ENCODE data around the gene ARHGAP28. TPM values are rescaled to one million over a fixed set of nuclear protein-coding genes. Genes with fewer than 3 reads are reported as not detected.

Gene ARHGAP28
- total and polyA plus RNA-seq, 2 of the 13 experiments (the other 11 are each of a cell fraction or from before 2014, with no cell fraction given): not detected

GRCh38 chr18:6708890-6709289, 20.6 kb upstream of the ARHGAP28 start:
- H3K4me3 ChIP-seq (replicated peaks in 1 of 3; ENCODE audit: insufficient read depth in 1 of 3, low read depth in 2 of 3, low read length in 3 of 3): no peak overlapping the region
- H3K36me3 ChIP-seq (replicated peaks in 1 of 2; ENCODE audit: control insufficient read depth in 1 of 2, insufficient read depth in 2 of 2, low read length in 2 of 2): no peaks in the 10 kb centered on the region
- H3K9me3 ChIP-seq (ENCODE audit: low read length): no peaks in the 10 kb centered on the region
- FAIRE-seq: no peak
- H3K27me3 ChIP-seq (ENCODE audit: control insufficient read depth in 1 of 2, insufficient read depth in 2 of 2, low read length in 2 of 2): no peaks in the 10 kb centered on the region
- H3K4me1 ChIP-seq (ENCODE audit: insufficient read depth, low read length): no peaks in the 10 kb centered on the region
- CTCF ChIA-PET (ENCODE audit: low intra/inter-chr PET ratio, low total read pairs): no interaction called here
- ATAC-seq: no peak
- in situ Hi-C loops (cut with HindIII; ENCODE audit: extremely low pct_ligation_motif_present, low pct_unique_long_range_greater_than_20kb): no loop called here
- intact Hi-C loops (cut with micrococcal nuclease; ENCODE audit: unreplicated experiment): no loop called here
- no peak overlapping the region for H3K27ac ChIP-seq (ENCODE audit: extremely low read length, insufficient read depth, low read length)
- BruUV-seq (replicated peaks): no TSS peak
- TF ChIP-seq ZNF770 (CRISPR knock-in tag; IDR thresholded peaks at IDR 0.05): no peak
- no peak for TF ChIP-seq IRF9 (CRISPR knock-in tag; IDR thresholded peaks at IDR 0.05; ENCODE audit: borderline replicate concordance)
- H2AFZ ChIP-seq (ENCODE audit: low read length): no peak overlapping the region
- no peak overlapping the region for H3K9ac ChIP-seq (ENCODE audit: insufficient read depth, low read depth, low read length)
- H3K4me2 ChIP-seq (ENCODE audit: low read depth, low read length): no peak overlapping the region
- POLR2A ChIA-PET: no interaction called here
- 0% methylated on average over 1 of the region's 1 CpG for WGBS (ENCODE audit: low lambda C conversion rate)
- no peaks in the 10 kb centered on the region for H4K20me1 ChIP-seq (ENCODE audit: insufficient read depth, low read length)
- H3K79me2 ChIP-seq (ENCODE audit: insufficient read depth, low read length): no peaks in the 10 kb centered on the region
- no peak for DNase-seq (ENCODE audit: low spot score)

DNA sequence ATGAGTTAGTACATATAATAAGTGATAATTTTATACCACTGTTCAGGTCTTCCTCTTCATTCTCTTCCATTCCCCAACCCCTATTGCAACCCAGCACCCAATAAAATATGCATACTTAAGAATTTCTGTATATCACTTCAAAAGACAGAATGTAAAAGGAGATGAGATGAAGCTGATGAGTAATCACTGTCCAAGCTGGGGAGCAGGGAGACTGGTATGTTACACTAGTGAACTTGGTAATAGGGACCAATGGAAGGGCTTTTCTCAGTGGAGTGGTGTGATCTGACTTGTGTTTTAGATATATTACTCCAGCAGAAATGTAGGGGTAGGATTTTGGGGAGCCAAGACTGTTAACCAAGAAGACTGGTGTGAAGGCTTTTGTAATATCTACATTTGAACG, 18.0 kb upstream of the ARHGAP28 start:
- WGBS (ENCODE audit: low lambda C conversion rate): 0% methylated on average over 1 of the region's 1 CpG
- ChIA-PET POLR2A (no interaction called here), CTCF (ENCODE audit: low intra/inter-chr PET ratio, low total read pairs) (no interaction called here)
- Histone ChIP-seq H3K9ac (ENCODE audit: insufficient read depth, low read depth, low read length) (no peak overlapping the region), H3K9me3 (ENCODE audit: low read length) (no peaks in the 10 kb centered on the region), H3K36me3 (replicated peaks in 1 of 2; ENCODE audit: control insufficient read depth in 1 of 2, insufficient read depth in 2 of 2, low read length in 2 of 2) (no peaks in the 10 kb centered on the region), H4K20me1 (ENCODE audit: insufficient read depth, low read length) (no peaks in the 10 kb centered on the region), H3K27ac (ENCODE audit: extremely low read length, insufficient read depth, low read length) (no peak overlapping the region), H2AFZ (ENCODE audit: low read length) (no peak overlapping the region), H3K79me2 (ENCODE audit: insufficient read depth, low read length) (no peaks in the 10 kb centered on the region), H3K27me3 (ENCODE audit: control insufficient read depth in 1 of 2, insufficient read depth in 2 of 2, low read length in 2 of 2) (no peaks in the 10 kb centered on the region), H3K4me2 (ENCODE audit: low read depth, low read length) (no peak overlapping the region), H3K4me3 (replicated peaks in 1 of 3; ENCODE audit: insufficient read depth in 1 of 3, low read depth in 2 of 3, low read length in 3 of 3) (no peak overlapping the region), H3K4me1 (ENCODE audit: insufficient read depth, low read length) (no peaks in the 10 kb centered on the region)
- intact Hi-C loops (cut with micrococcal nuclease; ENCODE audit: unreplicated experiment) (loop anchor here (10.0 kb wide), 1 partner anchor 47 kb away; no protein-coding TSS in a partner anchor), in situ Hi-C loops (cut with HindIII; ENCODE audit: extremely low pct_ligation_motif_present, low pct_unique_long_range_greater_than_20kb) (no loop called here)
- ATAC-seq (no peak), FAIRE-seq (no peak), DNase-seq (ENCODE audit: low spot score) (no peak)
- no TSS peak for BruUV-seq (replicated peaks)
- TF ChIP-seq RAD51 (IDR thresholded peaks at IDR 0.05; ENCODE audit: borderline replicate concordance) (no peak), ZC3H13 (CRISPR knock-in tag; IDR thresholded peaks at IDR 0.05) (no peak), XBP1 (CRISPR knock-in tag; IDR thresholded peaks at IDR 0.05) (no peak), HNRNPH1 (optimal IDR thresholded peaks at IDR 0.05; ENCODE audit: low read depth, low read length) (no peak), MTF1 (CRISPR knock-in tag; IDR thresholded peaks at IDR 0.05) (no peak)
- TF ChIP-seq, protein P1, sequence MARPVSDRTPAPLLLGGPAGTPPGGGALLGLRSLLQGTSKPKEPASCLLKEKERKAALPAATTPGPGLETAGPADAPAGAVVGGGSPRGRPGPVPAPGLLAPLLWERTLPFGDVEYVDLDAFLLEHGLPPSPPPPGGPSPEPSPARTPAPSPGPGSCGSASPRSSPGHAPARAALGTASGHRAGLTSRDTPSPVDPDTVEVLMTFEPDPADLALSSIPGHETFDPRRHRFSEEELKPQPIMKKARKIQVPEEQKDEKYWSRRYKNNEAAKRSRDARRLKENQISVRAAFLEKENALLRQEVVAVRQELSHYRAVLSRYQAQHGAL (CRISPR knock-in tag; IDR thresholded peaks at IDR 0.05; ENCODE audit: not compliant biosample characterization): no peak
- TF ChIP-seq, protein P2, sequence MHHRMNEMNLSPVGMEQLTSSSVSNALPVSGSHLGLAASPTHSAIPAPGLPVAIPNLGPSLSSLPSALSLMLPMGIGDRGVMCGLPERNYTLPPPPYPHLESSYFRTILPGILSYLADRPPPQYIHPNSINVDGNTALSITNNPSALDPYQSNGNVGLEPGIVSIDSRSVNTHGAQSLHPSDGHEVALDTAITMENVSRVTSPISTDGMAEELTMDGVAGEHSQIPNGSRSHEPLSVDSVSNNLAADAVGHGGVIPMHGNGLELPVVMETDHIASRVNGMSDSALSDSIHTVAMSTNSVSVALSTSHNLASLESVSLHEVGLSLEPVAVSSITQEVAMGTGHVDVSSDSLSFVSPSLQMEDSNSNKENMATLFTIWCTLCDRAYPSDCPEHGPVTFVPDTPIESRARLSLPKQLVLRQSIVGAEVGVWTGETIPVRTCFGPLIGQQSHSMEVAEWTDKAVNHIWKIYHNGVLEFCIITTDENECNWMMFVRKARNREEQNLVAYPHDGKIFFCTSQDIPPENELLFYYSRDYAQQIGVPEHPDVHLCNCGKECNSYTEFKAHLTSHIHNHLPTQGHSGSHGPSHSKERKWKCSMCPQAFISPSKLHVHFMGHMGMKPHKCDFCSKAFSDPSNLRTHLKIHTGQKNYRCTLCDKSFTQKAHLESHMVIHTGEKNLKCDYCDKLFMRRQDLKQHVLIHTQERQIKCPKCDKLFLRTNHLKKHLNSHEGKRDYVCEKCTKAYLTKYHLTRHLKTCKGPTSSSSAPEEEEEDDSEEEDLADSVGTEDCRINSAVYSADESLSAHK (CRISPR knock-in tag; IDR thresholded peaks at IDR 0.05; ENCODE audit: borderline replicate concordance): no peak
- TF ChIP-seq, protein P3, sequence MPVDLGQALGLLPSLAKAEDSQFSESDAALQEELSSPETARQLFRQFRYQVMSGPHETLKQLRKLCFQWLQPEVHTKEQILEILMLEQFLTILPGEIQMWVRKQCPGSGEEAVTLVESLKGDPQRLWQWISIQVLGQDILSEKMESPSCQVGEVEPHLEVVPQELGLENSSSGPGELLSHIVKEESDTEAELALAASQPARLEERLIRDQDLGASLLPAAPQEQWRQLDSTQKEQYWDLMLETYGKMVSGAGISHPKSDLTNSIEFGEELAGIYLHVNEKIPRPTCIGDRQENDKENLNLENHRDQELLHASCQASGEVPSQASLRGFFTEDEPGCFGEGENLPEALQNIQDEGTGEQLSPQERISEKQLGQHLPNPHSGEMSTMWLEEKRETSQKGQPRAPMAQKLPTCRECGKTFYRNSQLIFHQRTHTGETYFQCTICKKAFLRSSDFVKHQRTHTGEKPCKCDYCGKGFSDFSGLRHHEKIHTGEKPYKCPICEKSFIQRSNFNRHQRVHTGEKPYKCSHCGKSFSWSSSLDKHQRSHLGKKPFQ (CRISPR knock-in tag; IDR thresholded peaks at IDR 0.05; ENCODE audit: insufficient replicate concordance): no peak

Measured in HepG2 (cell line).